Inflammatory macrophage treated with lipopolysaccharide for 1 hour (primary cell): ENCODE data around the gene IL1RAP.
"Not testable (repeated sequence)": the region's sequence is repeated elsewhere in the genome, so short reads cannot be mapped to it uniquely, and the experiment has no call there.

Source experiments
- DNase-seq, 2 donors: peaks; one replicate each; pipeline ENCODE4 v3.0.0-alpha.2; 2020 to 2022

IL1RAP gene

GRCh38 chr3:190514413-190515153 is 698 bp downstream of the IL1RAP start:
- peak; percentile 57 to 62 for DNase-seq

GRCh38 chr3:190516416-190516815 is 2.5 kb downstream of the IL1RAP start:
- no peak for DNase-seq

- peak; percentile 71 to 84 for DNase-seq
Observed at GRCh38 chr3:190517687-190518086, 3.8 kb downstream of the IL1RAP start.

- not testable (repeated sequence) for DNase-seq
Observed at GRCh38 chr3:190518531-190518930, 4.6 kb downstream of the IL1RAP start.

- DNase-seq: no peak
Observed at GRCh38 chr3:190519886-190520285, 6.0 kb downstream of the IL1RAP start.

GRCh38 chr3:190521998-190522397 is 8.1 kb downstream of the IL1RAP start:
- no peak for DNase-seq

- DNase-seq: no peak
Observed at GRCh38 chr3:190522621-190523222, 8.8 kb downstream of the IL1RAP start.

GRCh38 chr3:190524942-190525341 is 11.1 kb downstream of the IL1RAP start:
- no peak for DNase-seq

GRCh38 chr3:190525634-190526033 is 11.7 kb downstream of the IL1RAP start:
- peak; percentile 73 to 88 for DNase-seq

GRCh38 chr3:190526787-190527762 is 13.2 kb downstream of the IL1RAP start:
- peak; percentile 66 to 73 for DNase-seq

- DNase-seq: no peak
Observed at GRCh38 chr3:190528706-190529105, 14.8 kb downstream of the IL1RAP start.

- DNase-seq: no peak
Observed at GRCh38 chr3:190531406-190531805, 17.5 kb downstream of the IL1RAP start.

- peak in 1 of 2 donors; percentile 37 for DNase-seq
Observed at GRCh38 chr3:190532731-190533203, 18.9 kb downstream of the IL1RAP start.

- DNase-seq: peak; percentile 67 to 84
Observed at GRCh38 chr3:190533511-190534281, 19.8 kb downstream of the IL1RAP start.

GRCh38 chr3:190534386-190534785 is 20.5 kb downstream of the IL1RAP start:
- no peak for DNase-seq

GRCh38 chr3:190534986-190535385 is 21.1 kb downstream of the IL1RAP start:
- DNase-seq: no peak

- DNase-seq: no peak
Observed at GRCh38 chr3:190537146-190537545, 23.3 kb downstream of the IL1RAP start.

GRCh38 chr3:190538288-190538687 is 24.4 kb downstream of the IL1RAP start:
- DNase-seq: no peak

- DNase-seq: no peak
Observed at GRCh38 chr3:190539526-190539925, 25.6 kb downstream of the IL1RAP start.

GRCh38 chr3:190541008-190541407 is 27.1 kb downstream of the IL1RAP start:
- no peak for DNase-seq

GRCh38 chr3:190541560-190541959 is 27.7 kb downstream of the IL1RAP start:
- no peak for DNase-seq

- no peak for DNase-seq
Observed at GRCh38 chr3:190542846-190543245, 29.0 kb downstream of the IL1RAP start.
